SJCRH30 (cell line): ENCODE data around the gene OSBPL10. TPM values are rescaled to one million over a fixed set of nuclear protein-coding genes. Genes with fewer than 3 reads are reported as not detected.
A peak's percentile ranks its signal among the peaks of the same experiment; 100 is the strongest.

Source experiments
- DNase-seq, 2 experiments: peaks; one replicate each; pipeline ENCODE4 v3.0.0-alpha.2; 2015 to 2020
- H3K27ac ChIP-seq: fragments of 250-450 bp; sonication (Bioruptor Pico); 2 replicates; pipeline ENCODE4 v1.5.1; 2020; ENCODE audit warnings: mild to moderate bottlenecking, moderate library complexity
- H3K27me3 ChIP-seq: fragments of 250-450 bp; sonication (Bioruptor Pico); 2 replicates; pipeline ENCODE4 v1.5.1; 2020; ENCODE audit warnings: mild to moderate bottlenecking, moderate library complexity
- H3K36me3 ChIP-seq: fragments of 250-450 bp; sonication (Bioruptor Pico); 2 replicates; pipeline ENCODE4 v1.5.1; 2020; ENCODE audit warnings: mild to moderate bottlenecking, moderate library complexity
- H3K4me1 ChIP-seq: fragments of 250-450 bp; sonication (Bioruptor Pico); 2 replicates; pipeline ENCODE4 v1.5.1; 2020; ENCODE audit warnings: mild to moderate bottlenecking, moderate library complexity
- H3K4me3 ChIP-seq: fragments of 250-450 bp; sonication (Bioruptor Pico); 2 replicates; pipeline ENCODE4 v1.5.1; 2020; ENCODE audit warnings: mild to moderate bottlenecking, moderate library complexity
- H3K9me3 ChIP-seq: fragments of 250-450 bp; sonication (Bioruptor Pico); replicated peaks from 2 replicates; pipeline ENCODE4 v1.5.1; 2020; ENCODE audit warnings: mild to moderate bottlenecking, moderate library complexity
- total RNA-seq: library from RNA; depleted of rRNA; stranded (reverse); fragments of >200 nt; shearing (Covaris generic); gene quantifications from 2 replicates; pipeline ENCODE4 v1.2.3, GENCODE V29; 2014

The OSBPL10 gene
- total RNA-seq, 1 experiment from 2014 or later, result 2.0 TPM

GRCh38 chr3:31957106-31957505 is 24.0 kb downstream of the OSBPL10 start:
- Histone ChIP-seq H3K27me3 (no peaks in the 10 kb centered on the region), H3K9me3 (no peaks in the 10 kb centered on the region), H3K36me3 (no peaks in the 10 kb centered on the region), H3K4me1 (no peaks in the 10 kb centered on the region), H3K4me3 (no peak overlapping the region), H3K27ac (no peak overlapping the region)
- peak in 1 of 2 experiments; percentile 9 for DNase-seq

DNA sequence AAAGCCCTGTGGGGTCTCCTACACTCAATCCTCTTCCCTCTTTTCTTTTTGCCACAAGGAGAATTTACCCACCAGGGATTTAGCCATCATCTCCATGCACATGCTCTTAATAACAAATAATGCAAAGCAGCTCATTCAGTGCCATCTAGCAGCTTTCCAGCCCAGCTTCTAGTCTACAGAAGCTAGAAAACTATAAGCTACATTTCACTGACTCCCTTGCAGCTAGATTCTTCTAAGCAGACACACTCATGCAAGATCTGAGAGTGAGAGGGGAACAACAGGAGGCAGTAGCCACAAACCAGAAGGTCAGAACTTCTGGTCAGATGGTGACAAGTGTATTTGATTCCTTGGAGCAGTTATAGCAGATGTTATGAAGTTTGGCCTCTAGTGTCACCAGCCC is 25.5 kb downstream of the OSBPL10 start:
- no peaks in the 10 kb centered on the region for H3K27me3 ChIP-seq
- H3K4me1 ChIP-seq, result no peaks in the 10 kb centered on the region
- no peak overlapping the region for H3K4me3 ChIP-seq
- DNase-seq, result no peak
- H3K27ac ChIP-seq, result no peak overlapping the region
- H3K36me3 ChIP-seq, result no peaks in the 10 kb centered on the region
- H3K9me3 ChIP-seq, result no peaks in the 10 kb centered on the region

DNA sequence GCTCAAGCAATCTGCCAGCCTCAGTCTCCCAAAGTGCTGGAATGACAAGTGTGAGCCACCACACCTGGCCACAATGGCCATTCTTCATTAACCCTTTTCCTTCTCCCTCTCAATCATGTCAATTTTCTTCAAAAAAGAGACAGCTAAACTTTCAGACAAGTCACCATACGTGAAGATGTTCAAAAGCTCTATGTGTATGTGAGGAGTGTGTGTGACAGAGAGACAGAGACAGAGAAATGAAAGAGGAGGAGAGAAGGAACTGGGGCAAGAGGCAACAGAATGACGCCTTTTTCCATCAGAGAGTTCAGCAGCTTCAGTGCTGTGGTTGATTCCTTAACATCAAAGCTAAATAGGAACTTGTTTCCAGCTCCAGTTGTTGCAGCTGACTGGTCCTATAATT is 27.4 kb downstream of the OSBPL10 start:
- Histone ChIP-seq H3K4me3 (no peak overlapping the region), H3K4me1 (no peaks in the 10 kb centered on the region), H3K9me3 (no peaks in the 10 kb centered on the region), H3K27ac (no peak overlapping the region), H3K36me3 (no peaks in the 10 kb centered on the region), H3K27me3 (no peaks in the 10 kb centered on the region)
- no peak for DNase-seq

- DNase-seq, result no peak
- no peaks in the 10 kb centered on the region for H3K27me3 ChIP-seq
Measured at GRCh38 chr3:31953091-31953490, 28.0 kb downstream of the OSBPL10 start.

GRCh38 chr3:31952205-31952604 is 28.9 kb downstream of the OSBPL10 start:
- Histone ChIP-seq H3K27ac (no peak overlapping the region), H3K27me3 (no peaks in the 10 kb centered on the region), H3K4me1 (no peaks in the 10 kb centered on the region), H3K4me3 (no peak overlapping the region), H3K9me3 (no peaks in the 10 kb centered on the region), H3K36me3 (no peaks in the 10 kb centered on the region)
- DNase-seq, result no peak

More at GRCh38 chr3:31953091-31953490, 28.0 kb downstream of the OSBPL10 start:
- Histone ChIP-seq H3K9me3 (no peaks in the 10 kb centered on the region), H3K27ac (no peak overlapping the region), H3K4me1 (no peaks in the 10 kb centered on the region), H3K4me3 (no peak overlapping the region), H3K36me3 (no peaks in the 10 kb centered on the region)

GRCh38 chr3:31948280-31948679 is 32.8 kb downstream of the OSBPL10 start:
- Histone ChIP-seq H3K27me3 (no peaks in the 10 kb centered on the region), H3K9me3 (no peaks in the 10 kb centered on the region), H3K4me1 (no peaks in the 10 kb centered on the region), H3K4me3 (no peak overlapping the region), H3K27ac (no peak overlapping the region), H3K36me3 (no peaks in the 10 kb centered on the region)
- DNase-seq, result no peak

GRCh38 chr3:31947671-31948091 is 33.4 kb downstream of the OSBPL10 start:
- no peaks in the 10 kb centered on the region for H3K27me3 ChIP-seq
- H3K4me1 ChIP-seq, result no peaks in the 10 kb centered on the region
- DNase-seq, result no peak
- no peaks in the 10 kb centered on the region for H3K36me3 ChIP-seq
- no peak overlapping the region for H3K27ac ChIP-seq
- no peaks in the 10 kb centered on the region for H3K9me3 ChIP-seq
- no peak overlapping the region for H3K4me3 ChIP-seq

DNA sequence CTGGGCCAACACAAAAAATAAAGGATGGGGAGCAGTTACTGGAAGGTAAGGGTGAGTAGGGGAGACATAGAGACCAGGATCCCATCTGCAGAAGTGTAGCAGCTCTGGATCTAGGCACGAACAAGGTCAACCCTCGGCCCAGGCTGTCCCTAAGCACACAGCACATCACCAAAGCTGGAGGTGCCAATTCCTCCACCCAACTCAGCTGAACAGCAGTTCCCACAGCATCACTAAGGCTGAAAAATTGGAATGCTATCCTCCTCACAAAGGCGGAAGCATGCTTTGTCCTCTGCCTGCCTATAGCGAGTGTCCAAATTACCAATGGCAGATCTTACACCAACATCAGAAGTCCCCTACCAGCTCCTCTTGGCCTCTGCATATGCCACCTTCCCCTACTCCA is 33.9 kb downstream of the OSBPL10 start:
- Histone ChIP-seq H3K4me1 (no peaks in the 10 kb centered on the region), H3K36me3 (no peaks in the 10 kb centered on the region), H3K27ac (no peak overlapping the region), H3K9me3 (no peaks in the 10 kb centered on the region), H3K27me3 (no peaks in the 10 kb centered on the region), H3K4me3 (no peak overlapping the region)
- DNase-seq, result no peak

GRCh38 chr3:31946484-31947081 is 34.5 kb downstream of the OSBPL10 start:
- no peaks in the 10 kb centered on the region for H3K9me3 ChIP-seq
- H3K27ac ChIP-seq, result no peak overlapping the region

GRCh38 chr3:31945738-31946052 is 35.4 kb downstream of the OSBPL10 start:
- H3K27ac ChIP-seq, result no peak overlapping the region

More at GRCh38 chr3:31946484-31947081, 34.5 kb downstream of the OSBPL10 start:
- Histone ChIP-seq H3K36me3 (no peaks in the 10 kb centered on the region), H3K27me3 (no peaks in the 10 kb centered on the region), H3K4me3 (no peak overlapping the region), H3K4me1 (no peaks in the 10 kb centered on the region)
- no peak for DNase-seq

DNA sequence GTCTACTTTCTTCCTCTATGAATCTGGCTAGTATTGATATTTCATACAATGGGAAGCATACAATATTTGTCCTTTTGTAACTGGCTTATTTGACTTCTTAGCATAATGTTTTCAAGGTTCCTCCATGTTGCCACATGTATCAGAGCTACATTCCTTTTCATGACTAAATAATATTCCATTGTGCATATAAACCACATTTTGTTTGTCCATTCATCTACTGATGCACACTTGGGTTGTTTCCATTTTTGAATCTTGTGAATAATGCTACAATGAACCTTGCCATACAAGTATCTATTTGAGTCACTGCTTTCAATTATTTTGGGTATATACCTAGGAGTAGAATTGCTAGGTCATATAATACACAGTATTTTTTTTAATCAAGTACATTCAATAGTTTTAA is 38.0 kb downstream of the OSBPL10 start:
- no peak for DNase-seq
- no peak overlapping the region for H3K27ac ChIP-seq
- no peaks in the 10 kb centered on the region for H3K9me3 ChIP-seq
- no peaks in the 10 kb centered on the region for H3K27me3 ChIP-seq
- no peaks in the 10 kb centered on the region for H3K36me3 ChIP-seq
- H3K4me1 ChIP-seq, result no peaks in the 10 kb centered on the region
- no peak overlapping the region for H3K4me3 ChIP-seq

More at GRCh38 chr3:31945738-31946052, 35.4 kb downstream of the OSBPL10 start:
- Histone ChIP-seq H3K4me1 (no peaks in the 10 kb centered on the region), H3K4me3 (no peak overlapping the region), H3K9me3 (no peaks in the 10 kb centered on the region), H3K36me3 (no peaks in the 10 kb centered on the region), H3K27me3 (no peaks in the 10 kb centered on the region)
- no peak for DNase-seq

DNA sequence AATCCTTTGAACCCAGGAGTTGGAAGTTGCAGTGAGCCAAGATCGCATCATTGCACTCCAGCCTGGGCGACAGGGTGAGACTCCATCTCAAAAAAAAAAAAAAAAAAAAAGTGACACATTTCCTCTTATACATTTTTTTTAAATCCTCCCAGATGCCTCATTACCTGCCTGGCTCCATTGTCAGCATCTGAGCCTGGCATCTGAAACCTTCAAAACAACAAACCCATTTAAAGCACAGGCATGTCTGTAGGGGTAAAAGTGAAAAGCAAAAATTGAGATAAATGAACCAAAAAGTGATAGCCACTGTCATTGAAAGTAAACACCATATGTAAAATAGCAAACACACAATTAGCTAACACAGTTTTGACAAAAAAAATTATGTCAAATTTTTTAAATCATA is 38.6 kb downstream of the OSBPL10 start:
- Histone ChIP-seq H3K27me3 (no peaks in the 10 kb centered on the region), H3K4me1 (no peaks in the 10 kb centered on the region), H3K9me3 (no peaks in the 10 kb centered on the region), H3K27ac (no peak overlapping the region), H3K36me3 (no peaks in the 10 kb centered on the region), H3K4me3 (no peak overlapping the region)
- no peak for DNase-seq

- Histone ChIP-seq H3K27me3 (no peaks in the 10 kb centered on the region), H3K36me3 (no peaks in the 10 kb centered on the region), H3K9me3 (no peaks in the 10 kb centered on the region), H3K4me3 (no peak overlapping the region), H3K4me1 (no peaks in the 10 kb centered on the region), H3K27ac (no peak overlapping the region)
- DNase-seq, result no peak
Measured at GRCh38 chr3:31937225-31937624, 43.8 kb downstream of the OSBPL10 start.

DNA sequence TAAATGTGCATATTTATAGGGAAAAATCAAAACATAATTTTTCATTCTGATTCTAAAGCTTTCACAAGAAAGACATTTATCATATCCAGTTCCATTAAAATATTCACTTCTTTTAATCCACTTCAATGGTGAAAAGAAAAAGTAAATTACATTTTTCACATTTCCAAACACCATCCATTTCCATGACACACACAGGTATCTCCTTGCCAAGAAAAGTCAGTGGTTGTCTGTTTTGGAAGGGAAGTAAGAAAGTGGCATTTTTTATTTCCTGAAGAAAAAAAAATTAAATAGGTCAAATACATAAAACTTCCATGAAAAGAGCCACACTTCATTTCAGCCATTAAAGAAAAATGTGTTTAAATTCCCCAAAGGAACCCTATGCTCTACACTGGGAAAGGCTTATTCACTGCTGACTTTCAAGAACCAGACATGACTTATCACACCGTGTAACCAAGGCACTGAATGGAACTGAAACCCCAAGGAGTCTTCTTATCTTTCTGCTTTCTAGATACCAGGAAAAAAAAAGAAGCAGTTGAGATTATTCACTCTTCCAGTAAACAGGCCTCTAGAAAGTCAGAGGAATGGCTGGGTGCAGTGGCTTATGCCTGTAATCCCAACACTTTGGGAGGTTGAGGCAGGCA is 44.5 kb downstream of the OSBPL10 start:
- DNase-seq, result no peak
- Histone ChIP-seq H3K27me3 (no peaks in the 10 kb centered on the region), H3K9me3 (no peaks in the 10 kb centered on the region), H3K4me3 (no peak overlapping the region), H3K4me1 (no peaks in the 10 kb centered on the region), H3K27ac (no peak overlapping the region), H3K36me3 (no peaks in the 10 kb centered on the region)

DNA sequence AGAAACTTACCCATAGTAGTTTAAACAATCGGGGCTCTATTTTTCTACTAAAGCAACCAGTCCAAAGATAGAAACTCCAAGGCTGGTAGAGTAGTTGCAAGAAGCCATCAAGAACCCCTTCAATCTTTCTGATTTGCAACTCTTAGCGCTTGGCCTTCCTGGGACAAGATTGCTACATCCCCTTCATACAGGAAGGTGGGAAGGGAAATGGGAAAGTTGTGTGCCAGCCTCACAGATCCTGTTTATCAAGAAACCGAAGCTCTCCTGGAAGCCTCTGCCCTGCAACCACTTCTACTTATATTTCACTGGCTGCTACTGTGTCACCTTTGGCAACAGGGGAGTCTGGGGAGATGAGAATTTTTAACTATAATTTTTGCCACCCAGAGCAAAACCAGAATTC is 46.2 kb downstream of the OSBPL10 start:
- Histone ChIP-seq H3K4me1 (no peaks in the 10 kb centered on the region), H3K4me3 (no peak overlapping the region), H3K27me3 (no peaks in the 10 kb centered on the region), H3K9me3 (no peaks in the 10 kb centered on the region), H3K27ac (no peak overlapping the region), H3K36me3 (no peaks in the 10 kb centered on the region)
- DNase-seq, result no peak

- no peak overlapping the region for H3K4me3 ChIP-seq
- H3K27me3 ChIP-seq, result no peaks in the 10 kb centered on the region
- H3K9me3 ChIP-seq, result no peaks in the 10 kb centered on the region
- no peaks in the 10 kb centered on the region for H3K4me1 ChIP-seq
- DNase-seq, result no peak
- no peak overlapping the region for H3K27ac ChIP-seq
- no peaks in the 10 kb centered on the region for H3K36me3 ChIP-seq
Measured at GRCh38 chr3:31934018-31934417, 47.0 kb downstream of the OSBPL10 start.
